HCT116 (cell line): ENCODE measurements around the gene ZNF236. TPM values are rescaled to one million over a fixed set of nuclear protein-coding genes. Genes with fewer than 3 reads are reported as not detected.

Experiments
- ATAC-seq: fragments of 200-7000 bp; cut with Tn5 transposase; 2 replicates; pipeline ENCODE4 v1.9.1; 2020; ENCODE audit warnings: mild to moderate bottlenecking, moderate library complexity
- BruUV-seq: library from RNA; stranded (reverse); fragments of 400-500 nt; replicated peaks from 2 replicates; lab custom pipeline; 2021; lab: Mats Ljungman, UMichigan
- CTCF ChIA-PET: fragments of 300-600 bp; sonication (Branson Sonifier 250); formaldehyde crosslinking; loops from one replicate; lab custom pipeline; 2021; ENCODE audit warnings: antibody characterized with exemption; lab: Charles Lee
- POLR2A ChIA-PET: fragments of 300-600, 350-600 bp; sonication (Branson Sonifier 250); formaldehyde crosslinking; loops from one replicate; lab custom pipeline; 2021; ENCODE audit warnings: antibody characterized with exemption; lab: Charles Lee
- RAD21 ChIA-PET, 2 experiments: fragments of 300-600 bp; sonication (Branson Sonifier 250); formaldehyde crosslinking; loops; one replicate each; lab custom pipeline; 2023; ENCODE audit warnings: low total read pairs in 2 of 2; ENCODE audit not compliant: uncharacterized antibody in 2 of 2, unreplicated experiment in 2 of 2, low non-redundant PET in 1 of 2; lab: Charles Lee
- DNase-seq: peaks from one replicate; pipeline ENCODE4 v3.0.0-alpha.2; 2010; ENCODE audit warnings: low read depth, low spot score
- H2AFZ ChIP-seq: fragments of 200-600 bp; shearing (Covaris generic), sonication (generic); 2 replicates; pipeline ENCODE4 v1.6.1; 2017; ENCODE audit warnings: low read depth, mixed run types, mixed read lengths, antibody characterized with exemption, low read length; ENCODE audit not compliant: poor library complexity, severe bottlenecking
- H3K27ac ChIP-seq: 2 replicates; pipeline ENCODE4 v1.5.1; 2012; ENCODE audit warnings: low read depth, low read length
- H3K27me3 ChIP-seq: fragments of 200-600 bp; sonication (generic); 2 replicates; pipeline ENCODE4 v1.6.1; 2016; ENCODE audit warnings: mixed run types, low read length, mixed read lengths; ENCODE audit not compliant: insufficient read depth
- H3K36me3 ChIP-seq, 2 experiments: fragments of 200-500 bp in 1 of 2; fragments of 200-600 bp in 1 of 2; sonication (Bioruptor generic) in 1 of 2; sonication (generic) in 1 of 2; 2 replicates each; pipeline versions ENCODE4 v1.5.1 to v1.6.1; 2014 to 2016; ENCODE audit warnings: low read length in 2 of 2, inconsistent platforms in 1 of 2, mixed read lengths in 1 of 2, mixed run types in 1 of 2; ENCODE audit not compliant: insufficient read depth in 2 of 2, control insufficient read depth in 1 of 2
- H3K4me1 ChIP-seq, 2 experiments: fragments of 200-600 bp in 1 of 2; sonication (generic) in 1 of 2; 2 replicates each; pipeline versions ENCODE4 v1.5.1 to v1.6.1; 2012 to 2017; ENCODE audit warnings: low read length in 2 of 2, inconsistent platforms in 1 of 2, mild to moderate bottlenecking in 1 of 2, mixed read lengths in 1 of 2, mixed run types in 1 of 2, moderate library complexity in 1 of 2; ENCODE audit not compliant: insufficient read depth in 2 of 2, control insufficient read depth in 1 of 2
- H3K4me2 ChIP-seq: fragments of 200-600 bp; sonication (generic); 2 replicates; pipeline ENCODE4 v1.6.1; 2017; ENCODE audit warnings: mixed run types, low read length, mixed read lengths
- H3K4me3 ChIP-seq, 2 experiments: fragments of 200-600 bp in 1 of 2; sonication (generic) in 1 of 2; replicated peaks in 1 of 2; 2 replicates each; pipeline ENCODE4 v1.5.1; 2011 to 2016; ENCODE audit warnings: low read length in 2 of 2, control low read depth in 1 of 2, low read depth in 1 of 2, mild to moderate bottlenecking in 1 of 2, mixed read lengths in 1 of 2, mixed run types in 1 of 2
- H3K79me2 ChIP-seq: fragments of 200-600 bp; sonication (generic); 2 replicates; pipeline ENCODE4 v1.6.1; 2017; ENCODE audit warnings: mild to moderate bottlenecking, mixed run types, low read length, moderate library complexity, mixed read lengths; ENCODE audit not compliant: insufficient read depth
- H3K9ac ChIP-seq: fragments of 200-600 bp; sonication (generic); 2 replicates; pipeline ENCODE4 v1.6.1; 2016; ENCODE audit warnings: low read length, mixed read lengths
- H3K9me2 ChIP-seq: fragments of 200-600 bp; sonication (generic), shearing (Covaris generic); 2 replicates; pipeline ENCODE4 v1.6.1; 2017; ENCODE audit warnings: mixed run types, mild to moderate bottlenecking, moderate library complexity; ENCODE audit not compliant: insufficient read depth
- H3K9me3 ChIP-seq, 2 experiments: fragments of 200-500 bp in 1 of 2; fragments of 200-600 bp in 1 of 2; sonication (Bioruptor generic) in 1 of 2; sonication (generic) in 1 of 2; 2 replicates each; pipeline ENCODE4 v1.6.1; 2014 to 2017; ENCODE audit warnings: low read length in 2 of 2, mixed read lengths in 2 of 2, inconsistent platforms in 1 of 2, low read depth in 1 of 2, mild to moderate bottlenecking in 1 of 2, mixed run types in 1 of 2, moderate library complexity in 1 of 2; ENCODE audit not compliant: control insufficient read depth in 1 of 2, insufficient read depth in 1 of 2
- H4K20me1 ChIP-seq: fragments of 200-600 bp; sonication (generic), shearing (Covaris generic); 2 replicates; pipeline ENCODE4 v1.6.1; 2017; ENCODE audit warnings: mixed run types, mild to moderate bottlenecking, moderate library complexity; ENCODE audit not compliant: insufficient read depth
- CBX3 ChIP-seq: IDR thresholded peaks from 2 replicates; pipeline ENCODE4 v1.6.1; 2012; ENCODE audit warnings: low read depth
- CEBPB ChIP-seq: IDR thresholded peaks from 2 replicates; pipeline ENCODE4 v1.6.1; 2012; ENCODE audit warnings: low read depth
- EGR1 ChIP-seq: IDR thresholded peaks from 2 replicates; pipeline ENCODE4 v1.6.1; 2012; ENCODE audit warnings: low read depth
- ELF1 ChIP-seq: IDR thresholded peaks from 2 replicates; pipeline ENCODE4 v1.6.1; 2012; ENCODE audit warnings: low read depth, borderline replicate concordance
- FOSL1 ChIP-seq: IDR thresholded peaks from 2 replicates; pipeline ENCODE4 v1.6.1; 2012; ENCODE audit warnings: low read depth
- JUND ChIP-seq: IDR thresholded peaks from 2 replicates; pipeline ENCODE4 v1.6.1; 2012
- RAD21 ChIP-seq: IDR thresholded peaks from 2 replicates; pipeline ENCODE4 v1.6.1; 2012; ENCODE audit warnings: low read depth, mild to moderate bottlenecking
- SIN3A ChIP-seq: IDR thresholded peaks from 2 replicates; pipeline ENCODE4 v1.6.1; 2012; ENCODE audit warnings: low read depth
- SP1 ChIP-seq: IDR thresholded peaks from 2 replicates; pipeline ENCODE4 v1.6.1; 2012; ENCODE audit warnings: low read depth
- SRF ChIP-seq: IDR thresholded peaks from 2 replicates; pipeline ENCODE4 v1.6.1; 2012; ENCODE audit warnings: low read depth
- TCF7L2 ChIP-seq: IDR thresholded peaks from 2 replicates; pipeline ENCODE4 v1.7.0; 2011; ENCODE audit warnings: borderline replicate concordance, inconsistent platforms; ENCODE audit not compliant: insufficient read depth, insufficient read length; ENCODE audit errors: extremely low read depth
- ZFX ChIP-seq: fragments of 450-650 bp; IDR thresholded peaks from 2 replicates; pipeline ENCODE4 v1.6.1; 2017
- ZNF274 ChIP-seq: fragments of 200-500 bp; sonication (Bioruptor generic); IDR thresholded peaks from 2 replicates; pipeline ENCODE4 v1.6.1; 2014; ENCODE audit warnings: mild to moderate bottlenecking, low read depth, low read length, inconsistent platforms
- intact Hi-C: fragments of 100-400 bp; cut with micrococcal nuclease; formaldehyde crosslinking; loops from 2 replicates; pipeline ENCODE4 v1.10.0; 2022
- total RNA-seq: library from RNA; stranded (reverse); gene quantifications from one replicate; pipeline ENCODE4 v1.2.1, GENCODE V29; 2021; ENCODE audit not compliant: unreplicated experiment
- TF ChIP-seq, protein P1 (sequence below), 3 experiments: fragments of 200-600 bp in 1 of 3; sonication (generic) in 1 of 3; IDR thresholded peaks in 2 of 3; conservative IDR thresholded peaks in 1 of 3; 2 replicates each; pipeline ENCODE4 v1.5.1; 2012 to 2017; ENCODE audit warnings: low read depth in 2 of 3, low read length in 2 of 3, antibody characterized with exemption in 1 of 3, borderline replicate concordance in 1 of 3, control low read depth in 1 of 3, mild to moderate bottlenecking in 1 of 3, mixed read lengths in 1 of 3, mixed run types in 1 of 3, moderate library complexity in 1 of 3; ENCODE audit not compliant: insufficient read depth in 1 of 3
- TF ChIP-seq, protein P2 (sequence below): IDR thresholded peaks from 2 replicates; pipeline ENCODE4 v1.6.1; 2012

Gene ZNF236
- total RNA-seq, 1 experiment from 2014 or later, result 15.0 TPM

- Histone ChIP-seq H3K4me2 (no peak overlapping the region), H4K20me1 (no peaks in the 10 kb centered on the region), H3K9ac (no peak overlapping the region), H3K9me3 (no peaks in the 10 kb centered on the region), H3K9me2 (no peaks in the 10 kb centered on the region), H2AFZ (no peak overlapping the region), H3K4me3 (no peak overlapping the region), H3K4me1 (no peaks in the 10 kb centered on the region), H3K27me3 (no peaks in the 10 kb centered on the region), H3K27ac (no peak overlapping the region), H3K79me2 (no peaks in the 10 kb centered on the region), H3K36me3 (peaks cover 0 to 7% of the 10 kb centered on the region in 2 experiments; a peak in 1 of 4 replicates)
- intact Hi-C loops, result no loop called here
- DNase-seq (no peak), ATAC-seq (no peak)
- TF ChIP-seq CEBPB (no peak), FOSL1 (no peak), TCF7L2 (no peak), SIN3A (no peak), ELF1 (no peak), ZFX (no peak), RAD21 (no peak), EGR1 (no peak), JUND (no peak), SP1 (no peak), SRF (no peak), ZNF274 (no peak), CBX3 (no peak)
- TF ChIP-seq, protein P1, sequence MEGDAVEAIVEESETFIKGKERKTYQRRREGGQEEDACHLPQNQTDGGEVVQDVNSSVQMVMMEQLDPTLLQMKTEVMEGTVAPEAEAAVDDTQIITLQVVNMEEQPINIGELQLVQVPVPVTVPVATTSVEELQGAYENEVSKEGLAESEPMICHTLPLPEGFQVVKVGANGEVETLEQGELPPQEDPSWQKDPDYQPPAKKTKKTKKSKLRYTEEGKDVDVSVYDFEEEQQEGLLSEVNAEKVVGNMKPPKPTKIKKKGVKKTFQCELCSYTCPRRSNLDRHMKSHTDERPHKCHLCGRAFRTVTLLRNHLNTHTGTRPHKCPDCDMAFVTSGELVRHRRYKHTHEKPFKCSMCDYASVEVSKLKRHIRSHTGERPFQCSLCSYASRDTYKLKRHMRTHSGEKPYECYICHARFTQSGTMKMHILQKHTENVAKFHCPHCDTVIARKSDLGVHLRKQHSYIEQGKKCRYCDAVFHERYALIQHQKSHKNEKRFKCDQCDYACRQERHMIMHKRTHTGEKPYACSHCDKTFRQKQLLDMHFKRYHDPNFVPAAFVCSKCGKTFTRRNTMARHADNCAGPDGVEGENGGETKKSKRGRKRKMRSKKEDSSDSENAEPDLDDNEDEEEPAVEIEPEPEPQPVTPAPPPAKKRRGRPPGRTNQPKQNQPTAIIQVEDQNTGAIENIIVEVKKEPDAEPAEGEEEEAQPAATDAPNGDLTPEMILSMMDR (IDR thresholded peaks at IDR 0.05 in 2 of 3, conservative IDR thresholded peaks at IDR 0.05 in 1 of 3; ENCODE audit: borderline replicate concordance in 1 of 3, insufficient read depth in 1 of 3, low read depth in 2 of 3, low read length in 2 of 3), result no peak
- TF ChIP-seq, protein P2, sequence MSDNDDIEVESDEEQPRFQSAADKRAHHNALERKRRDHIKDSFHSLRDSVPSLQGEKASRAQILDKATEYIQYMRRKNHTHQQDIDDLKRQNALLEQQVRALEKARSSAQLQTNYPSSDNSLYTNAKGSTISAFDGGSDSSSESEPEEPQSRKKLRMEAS, result no peak
- POLR2A ChIA-PET, result no interaction called here
- no TSS peak for BruUV-seq
- CTCF ChIA-PET, result no interaction called here
- RAD21 ChIA-PET, result no interaction called here
Measured at GRCh38 chr18:76881744-76882143, 59.4 kb downstream of the ZNF236 start.
